Measurements from ENCODE around the gene STPG3.

The STPG3 gene

DNA sequence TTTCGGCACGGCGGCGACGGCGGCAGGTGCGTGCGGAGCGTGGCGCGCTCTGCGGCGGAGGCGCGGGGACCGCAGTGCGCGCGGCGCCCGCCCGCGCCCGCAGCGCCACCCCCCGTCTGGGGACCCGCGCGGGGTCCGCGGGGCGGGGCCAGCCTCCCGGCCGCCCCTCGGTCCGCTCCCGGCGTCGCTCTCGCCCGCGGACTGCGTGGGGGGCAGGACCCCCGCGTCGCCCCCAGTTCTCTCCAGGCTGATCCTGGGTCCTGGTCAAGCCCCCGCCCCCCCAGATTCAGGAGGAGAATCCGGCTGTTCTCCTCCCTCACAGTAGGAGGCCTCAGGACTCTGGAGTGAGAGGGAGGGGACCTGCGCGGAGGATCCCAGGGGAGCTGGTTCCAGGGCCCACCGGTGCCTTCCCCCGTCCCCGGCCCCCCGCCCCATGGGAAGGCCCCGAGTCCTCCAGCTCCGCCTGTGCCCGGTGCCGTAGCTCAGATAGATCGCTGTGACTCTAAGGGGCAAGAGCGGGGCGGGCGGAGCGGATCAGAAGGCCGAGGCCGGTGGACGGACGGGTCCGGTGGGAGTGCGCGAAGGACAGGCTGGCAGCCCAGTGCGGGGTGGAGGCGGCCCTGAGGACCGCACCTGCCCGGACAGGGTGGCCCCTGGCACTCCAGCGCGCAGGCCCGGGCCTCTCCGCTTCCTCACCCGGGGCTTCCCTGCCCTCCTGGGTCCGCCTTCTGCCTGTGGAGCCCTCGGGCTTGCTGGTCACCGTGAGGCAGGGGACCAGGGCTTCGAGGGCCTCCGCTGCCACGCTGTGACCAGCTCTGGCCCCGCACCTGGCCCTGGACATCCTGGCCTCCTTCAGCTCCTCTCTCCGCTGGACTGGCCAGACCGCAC lies 28.7 kb upstream of the STPG3 start, which contains the start of gene RNF208:
Gene RNF208, minus strand, starts transcription at position 51 of the 888 bp plus-strand sequence. CDS start 1,028 bp downstream, outside the sequence.
- peak; percentile 19 for DNase-seq (ENCODE audit: low spot score)

- DNase-seq (ENCODE audit: low spot score), result peak; percentile 98
Observed at GRCh38 chr9:137223078-137223970, 27.8 kb upstream of the STPG3 start.

DNA sequence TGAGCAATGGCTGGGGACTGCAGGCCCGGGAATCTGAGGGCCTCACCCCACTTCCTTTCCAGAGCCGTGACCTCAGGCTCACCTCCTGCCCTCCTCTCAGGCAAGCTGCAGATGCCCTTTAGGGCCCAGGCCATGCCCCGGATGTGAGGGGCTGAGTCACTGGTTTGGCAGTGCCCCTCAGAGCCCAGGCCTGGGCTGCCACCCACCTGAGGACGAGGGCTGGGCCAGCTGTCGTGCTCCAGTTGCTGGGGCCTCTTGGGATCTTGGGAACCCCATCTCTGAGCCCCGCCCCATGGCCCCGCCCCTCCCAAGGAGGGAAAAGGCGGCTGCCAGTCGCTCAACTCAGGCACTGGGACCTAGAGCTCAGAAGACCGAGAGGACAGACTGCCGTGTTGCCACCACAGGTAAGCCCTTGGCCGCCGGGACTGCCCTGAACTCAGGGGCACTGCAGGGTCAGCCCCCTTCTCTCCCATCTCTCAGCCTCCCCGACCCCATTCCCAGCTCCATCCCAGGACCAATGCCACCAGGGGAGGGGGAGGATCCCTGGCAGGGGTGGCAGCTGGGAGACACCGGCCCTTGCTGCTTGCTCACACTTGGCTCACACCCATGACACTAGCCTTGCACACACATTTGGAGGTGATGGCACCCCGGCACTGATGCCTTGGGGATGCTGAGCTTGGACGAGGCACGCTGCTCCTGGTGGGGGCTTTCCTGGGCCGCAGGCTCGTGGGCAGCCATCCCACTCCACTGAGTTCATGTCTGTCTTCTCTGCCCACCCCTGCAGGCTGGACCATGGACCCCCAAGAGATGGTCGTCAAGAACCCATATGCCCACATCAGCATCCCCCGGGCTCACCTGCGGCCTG lies 26.0 kb upstream of the STPG3 start, which contains the start of gene CYSRT1:
Gene CYSRT1, plus strand, starts transcription at position 345 of the 865 bp plus-strand sequence. Its CDS starts 448 bp downstream, at position 793.
- DNase-seq (ENCODE audit: low spot score), result peak; percentile 37

- no peak for DNase-seq (ENCODE audit: low spot score)
Observed at GRCh38 chr9:137225699-137226331, 25.3 kb upstream of the STPG3 start.

- peak; percentile 67 for DNase-seq (ENCODE audit: low spot score)
Observed at GRCh38 chr9:137226338-137227053, 24.6 kb upstream of the STPG3 start.

DNA sequence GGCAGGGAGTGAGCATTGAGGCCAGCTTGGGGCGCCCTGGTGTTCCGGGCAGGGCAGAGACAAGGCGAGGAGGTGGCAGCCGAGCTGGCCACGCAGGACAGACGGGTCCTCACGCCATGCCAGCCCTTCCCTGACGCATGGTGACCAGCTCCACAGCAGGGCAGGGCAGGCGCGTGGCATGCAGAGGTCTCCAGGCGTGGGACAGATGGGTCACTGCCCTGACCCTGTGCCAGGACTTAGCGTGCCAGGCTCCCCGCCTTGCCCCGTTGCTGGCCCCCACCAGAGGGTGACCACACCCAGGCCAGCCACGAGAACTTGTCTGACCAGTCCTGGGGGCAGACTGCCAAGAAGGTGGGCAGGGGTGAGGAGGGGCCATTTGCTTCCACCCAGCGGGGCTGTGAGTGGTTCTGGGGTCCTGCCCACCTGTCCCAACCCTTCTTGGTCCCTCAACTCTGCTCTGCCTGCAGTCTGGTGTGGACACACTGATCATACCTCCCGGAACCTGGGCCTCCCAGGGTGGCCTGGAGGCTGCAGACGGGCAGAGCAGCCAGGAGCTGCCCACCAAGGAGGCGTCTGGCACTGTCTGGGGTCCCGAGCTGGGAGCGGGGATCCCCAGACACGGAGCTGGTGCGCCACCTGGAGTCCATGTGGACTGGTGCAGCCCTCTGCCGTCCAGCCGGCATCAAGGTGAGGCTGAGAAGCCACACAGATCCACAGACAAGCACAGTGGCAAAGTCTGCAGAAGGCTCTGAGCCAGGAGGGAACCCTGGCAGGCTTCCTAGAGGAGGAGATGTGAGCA lies 23.8 kb upstream of the STPG3 start, which contains the start of gene RNF224:
Gene RNF224, plus strand, starts transcription at position 449 of the 799 bp plus-strand sequence. CDS start 834 bp downstream, outside the sequence.
- DNase-seq (ENCODE audit: low spot score), result peak; percentile 83

- DNase-seq (ENCODE audit: low spot score), result no peak
Observed at GRCh38 chr9:137227853-137228505, 23.1 kb upstream of the STPG3 start.

DNA sequence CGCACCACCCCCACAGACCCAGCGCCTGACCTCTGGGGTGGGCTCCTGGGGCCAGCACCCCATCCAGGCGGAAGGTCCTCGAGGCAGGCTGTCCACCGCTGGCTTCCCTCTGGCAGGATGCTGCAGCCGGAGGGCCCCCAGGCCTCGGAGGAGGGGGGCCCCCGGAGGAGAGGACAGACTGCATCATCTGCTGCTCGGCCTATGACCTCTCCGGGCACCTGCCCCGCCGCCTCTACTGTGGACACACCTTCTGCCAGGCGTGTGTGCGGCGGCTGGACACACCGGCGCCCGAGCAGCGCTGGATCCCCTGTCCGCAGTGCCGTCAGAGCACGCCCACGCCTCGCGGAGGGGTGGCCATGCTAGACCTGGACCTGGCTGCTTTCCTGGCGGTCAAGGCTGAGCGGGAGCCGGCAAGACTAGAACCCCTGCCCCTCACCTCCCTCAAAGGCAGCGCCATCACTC lies 22.5 kb upstream of the STPG3 start:
- DNase-seq (ENCODE audit: low spot score), result no peak

GRCh38 chr9:137228968-137229896 lies 21.9 kb upstream of the STPG3 start:
- DNase-seq (ENCODE audit: low spot score), result no peak

DNA sequence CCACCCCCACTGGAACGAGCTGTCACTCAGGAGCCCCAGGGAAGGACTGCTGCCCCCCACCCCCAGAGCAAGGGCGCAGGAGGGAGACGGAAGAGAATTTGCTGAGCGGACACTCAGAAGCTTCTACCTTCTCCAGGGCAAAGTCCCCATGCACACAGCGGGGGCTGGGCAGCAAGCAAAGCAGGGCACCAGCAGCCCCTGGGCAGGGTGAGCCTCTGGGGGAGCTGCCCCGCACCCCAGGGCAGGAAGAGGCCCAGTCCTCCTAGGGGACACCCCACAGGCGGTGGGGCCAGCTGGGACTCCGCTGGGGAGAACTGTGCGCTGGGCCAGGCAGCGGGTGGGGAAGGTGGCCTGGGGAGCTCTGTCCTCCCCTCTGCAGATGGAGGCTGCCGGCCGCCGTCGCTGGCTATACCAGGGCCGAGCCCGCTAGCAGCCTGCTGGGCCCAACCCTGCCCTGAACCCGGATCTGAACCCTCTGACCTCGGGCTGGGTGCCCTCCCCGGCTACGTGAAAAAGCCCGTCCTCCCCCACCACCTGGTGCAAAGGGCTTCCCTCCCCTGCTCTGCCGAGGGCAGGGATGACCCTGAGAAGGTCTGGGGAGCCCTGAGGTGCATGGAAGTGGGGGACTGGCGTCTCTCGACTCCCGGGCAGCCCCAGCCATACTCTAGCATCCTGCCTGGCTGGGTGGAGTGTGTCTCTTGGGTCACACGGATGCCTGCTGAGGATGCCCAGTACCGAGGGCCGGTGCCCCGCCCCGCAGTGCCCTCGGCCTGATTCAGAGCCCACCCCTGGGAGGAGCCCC lies 21.0 kb upstream of the STPG3 start:
- no peak for DNase-seq (ENCODE audit: low spot score)

DNA sequence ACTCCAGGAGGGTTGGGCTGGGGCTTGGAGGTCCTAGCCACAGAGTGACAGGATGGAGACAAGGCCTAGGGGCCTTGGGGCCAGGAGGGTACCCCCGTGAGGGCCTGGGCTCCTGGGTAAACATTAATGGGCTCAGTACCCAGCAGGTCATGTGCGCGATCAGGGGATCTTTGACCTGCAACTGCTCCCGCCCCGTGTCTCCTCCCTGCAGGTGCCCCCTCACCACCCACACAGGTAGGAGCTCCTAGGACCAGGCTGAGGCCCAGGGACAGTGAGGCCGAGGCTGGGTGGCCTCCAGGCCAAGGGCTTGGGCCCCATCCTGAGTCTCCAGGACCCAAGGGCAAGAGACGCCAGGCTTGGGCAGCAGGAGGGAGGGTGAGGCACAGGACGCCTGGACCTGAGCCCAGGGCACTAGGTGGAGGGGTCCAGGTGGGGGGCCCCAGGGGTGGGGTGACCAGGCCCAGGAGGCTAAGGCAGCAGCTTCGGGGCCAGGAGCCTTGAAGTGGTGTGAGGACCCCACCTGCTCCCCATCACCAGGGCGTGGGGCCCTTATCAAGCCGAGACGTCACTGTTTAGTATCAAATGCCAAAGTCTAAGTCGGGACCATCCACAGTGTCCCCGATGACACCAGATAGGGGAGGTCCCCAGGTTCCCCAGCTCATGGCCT lies 20.2 kb upstream of the STPG3 start, which contains the start of gene SLC34A3:
Gene SLC34A3, plus strand, starts transcription at position 197 of the 667 bp plus-strand sequence. CDS start 802 bp downstream, outside the sequence.
- no peak for DNase-seq (ENCODE audit: low spot score)

- no peak for DNase-seq (ENCODE audit: low spot score)
Observed at GRCh38 chr9:137231372-137232039, 19.6 kb upstream of the STPG3 start.

- no peak for DNase-seq (ENCODE audit: low spot score)
Observed at GRCh38 chr9:137232101-137232500, 19.0 kb upstream of the STPG3 start.

DNA sequence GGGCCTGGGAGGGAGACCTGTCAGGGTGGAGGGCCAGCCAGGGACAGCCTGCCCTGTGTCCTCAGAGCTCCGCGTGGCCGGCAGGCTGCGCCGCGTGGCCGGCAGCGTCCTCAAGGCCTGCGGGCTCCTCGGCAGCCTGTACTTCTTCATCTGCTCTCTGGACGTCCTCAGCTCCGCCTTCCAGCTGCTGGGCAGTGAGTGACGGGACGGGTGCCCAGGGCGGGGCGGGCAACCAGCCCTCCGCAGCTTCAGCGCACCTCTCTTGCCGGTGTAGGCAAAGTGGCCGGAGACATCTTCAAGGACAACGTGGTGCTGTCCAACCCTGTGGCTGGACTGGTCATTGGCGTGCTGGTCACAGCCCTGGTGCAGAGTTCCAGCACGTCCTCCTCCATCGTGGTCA lies 18.6 kb upstream of the STPG3 start:
- DNase-seq (ENCODE audit: low spot score), result no peak
